H4 (cell line): Measurements from ENCODE around the gene NPAS3. TPM values are rescaled to one million over a fixed set of nuclear protein-coding genes. Genes with fewer than 3 reads are reported as not detected.

ENCODE experiments used
- DNase-seq: peaks from one replicate; pipeline ENCODE4 v3.0.0-alpha.2; 2015; ENCODE audit warnings: low spot score
- total RNA-seq: library from RNA; depleted of rRNA; stranded (reverse); fragments of >200 nt; shearing (Covaris generic); gene quantifications from 2 replicates; pipeline ENCODE4 v1.2.3, GENCODE V29; 2014

NPAS3 gene
- total RNA-seq, 1 experiment from 2014 or later: 2.6 TPM

- DNase-seq: no peak
These were observed 573.4 kb downstream of the NPAS3 start for GRCh38 chr14:33511851-33512640.

DNA sequence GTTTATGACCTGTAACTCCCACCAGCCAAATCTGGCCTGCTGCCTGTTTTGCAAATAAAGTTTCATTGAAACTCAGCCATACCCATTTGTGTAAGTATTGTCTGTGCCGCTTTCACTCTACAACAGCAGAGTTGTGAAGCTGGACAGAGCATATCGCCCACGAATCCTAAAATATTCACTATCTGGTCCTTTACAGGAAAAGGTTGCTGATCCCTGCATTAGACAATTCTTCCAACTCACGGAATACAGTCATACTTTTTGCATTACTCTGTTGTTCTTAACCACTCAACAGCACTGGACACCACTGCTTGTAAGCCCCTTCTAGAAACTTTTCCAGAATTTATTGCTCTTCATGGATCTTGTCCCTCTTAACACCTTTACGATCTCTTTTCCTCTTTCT is 576.8 kb downstream of the NPAS3 start:
- no peak for DNase-seq

DNA sequence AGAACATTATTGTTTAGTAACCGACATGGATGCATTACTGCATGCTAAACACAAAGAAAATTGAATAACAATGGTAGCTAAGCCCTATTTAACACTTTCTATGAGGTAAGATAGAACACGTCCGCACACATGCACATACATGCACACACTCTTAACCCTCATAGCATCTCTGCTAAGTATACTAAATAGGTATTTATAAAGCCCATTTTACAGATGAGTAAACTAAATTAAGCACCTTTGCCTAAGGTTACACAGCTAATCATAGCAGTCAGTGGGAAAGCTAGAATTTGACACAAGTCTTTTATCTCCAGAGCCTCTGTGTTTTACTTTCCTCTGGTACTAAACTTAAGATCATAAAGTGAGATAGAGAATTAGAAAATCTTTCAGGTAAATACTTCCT is 577.2 kb downstream of the NPAS3 start:
- DNase-seq: no peak

DNA sequence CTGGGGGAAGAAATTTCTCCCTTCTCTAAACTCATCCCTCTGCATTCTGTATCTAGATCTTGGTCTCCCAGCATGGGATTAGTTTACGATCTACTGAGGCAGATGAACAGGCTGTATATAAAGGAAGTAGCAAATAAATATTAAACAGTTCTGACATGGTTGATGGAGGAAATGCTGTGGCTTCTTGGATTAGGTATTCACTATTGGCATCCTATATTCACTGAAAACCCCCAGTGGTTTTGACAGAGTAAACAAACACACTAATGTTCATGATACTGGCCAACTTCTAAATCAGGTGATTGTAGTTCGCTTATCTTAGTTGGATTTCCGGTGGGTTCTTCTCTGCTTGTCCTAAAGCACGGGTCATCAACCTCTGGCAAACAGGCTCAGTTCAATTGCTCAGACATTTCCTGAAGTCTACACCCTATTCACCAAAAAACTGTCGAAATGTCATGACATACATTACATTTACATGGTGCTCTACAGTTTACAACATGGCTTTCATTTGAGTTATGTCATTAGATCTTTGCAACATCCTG is 578.3 kb downstream of the NPAS3 start:
- DNase-seq: no peak

GRCh38 chr14:33521192-33521591 is 582.5 kb downstream of the NPAS3 start:
- DNase-seq: no peak

DNA sequence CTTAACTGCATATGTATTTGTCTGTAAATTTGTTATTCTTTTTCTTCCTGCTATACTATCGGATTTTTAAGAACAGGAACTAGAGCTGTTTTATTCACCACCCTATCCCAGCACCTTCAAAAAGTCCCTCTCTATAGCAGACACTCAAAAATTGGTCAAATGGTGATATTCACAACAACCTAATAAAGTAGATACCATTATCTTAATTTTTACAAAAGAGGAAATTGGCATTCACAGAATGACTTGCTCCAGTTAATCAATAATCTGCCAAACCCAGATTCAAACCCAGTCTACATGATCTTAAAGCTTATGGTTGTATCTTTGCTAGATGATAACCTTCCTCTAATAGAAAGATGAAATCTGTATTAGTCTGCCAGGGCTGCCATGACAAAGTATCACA is 585.6 kb downstream of the NPAS3 start:
- DNase-seq: no peak

DNA sequence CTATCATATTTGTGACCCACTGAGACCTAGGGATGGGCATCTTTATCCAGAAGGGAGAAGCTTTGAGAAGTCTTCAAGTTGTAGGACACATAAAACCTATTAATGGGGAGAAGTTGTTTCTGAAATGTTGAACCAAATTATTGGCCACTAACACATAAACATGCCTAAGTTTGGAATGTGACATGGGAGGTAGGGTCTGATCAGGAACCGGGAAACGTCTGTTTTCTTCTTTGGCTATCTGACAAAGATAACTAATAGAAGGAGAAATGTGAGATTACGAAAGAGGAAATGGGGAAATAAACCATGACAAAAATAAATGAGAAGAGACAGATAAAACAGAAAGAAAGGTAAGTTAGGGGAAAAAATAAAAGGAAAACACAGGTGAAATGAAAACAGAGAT is 586.9 kb downstream of the NPAS3 start:
- DNase-seq: no peak

DNA sequence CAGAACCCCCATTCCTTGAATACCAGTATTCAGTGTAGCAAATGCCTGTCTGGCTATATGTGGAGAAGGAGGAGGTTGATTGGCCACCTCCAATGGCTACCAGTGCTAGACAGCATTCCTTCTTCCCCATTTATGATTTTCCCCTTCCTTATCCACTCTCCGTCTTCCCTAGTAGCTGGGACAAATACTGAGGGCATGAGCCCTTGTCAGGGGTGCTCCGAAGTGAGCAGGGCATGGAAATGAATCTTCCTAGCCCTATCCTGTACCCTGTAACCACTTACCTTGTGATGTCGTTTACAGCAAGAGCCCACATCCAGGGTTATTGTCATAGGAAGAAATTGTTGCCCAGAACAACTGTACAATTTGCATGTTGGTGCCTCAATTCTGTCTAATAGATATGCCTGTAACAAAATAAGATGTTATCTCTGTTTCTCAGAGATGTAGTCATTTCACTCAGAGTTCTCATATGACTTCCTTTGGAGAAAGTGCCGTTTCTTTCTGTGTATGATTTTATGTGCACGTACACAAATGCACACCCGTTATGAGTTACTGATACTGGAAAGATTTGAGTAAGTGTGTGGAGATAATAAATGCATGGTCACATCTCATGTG is 588.5 kb downstream of the NPAS3 start:
- no peak for DNase-seq

GRCh38 chr14:33528655-33529054 is 590.0 kb downstream of the NPAS3 start:
- DNase-seq: no peak

DNA sequence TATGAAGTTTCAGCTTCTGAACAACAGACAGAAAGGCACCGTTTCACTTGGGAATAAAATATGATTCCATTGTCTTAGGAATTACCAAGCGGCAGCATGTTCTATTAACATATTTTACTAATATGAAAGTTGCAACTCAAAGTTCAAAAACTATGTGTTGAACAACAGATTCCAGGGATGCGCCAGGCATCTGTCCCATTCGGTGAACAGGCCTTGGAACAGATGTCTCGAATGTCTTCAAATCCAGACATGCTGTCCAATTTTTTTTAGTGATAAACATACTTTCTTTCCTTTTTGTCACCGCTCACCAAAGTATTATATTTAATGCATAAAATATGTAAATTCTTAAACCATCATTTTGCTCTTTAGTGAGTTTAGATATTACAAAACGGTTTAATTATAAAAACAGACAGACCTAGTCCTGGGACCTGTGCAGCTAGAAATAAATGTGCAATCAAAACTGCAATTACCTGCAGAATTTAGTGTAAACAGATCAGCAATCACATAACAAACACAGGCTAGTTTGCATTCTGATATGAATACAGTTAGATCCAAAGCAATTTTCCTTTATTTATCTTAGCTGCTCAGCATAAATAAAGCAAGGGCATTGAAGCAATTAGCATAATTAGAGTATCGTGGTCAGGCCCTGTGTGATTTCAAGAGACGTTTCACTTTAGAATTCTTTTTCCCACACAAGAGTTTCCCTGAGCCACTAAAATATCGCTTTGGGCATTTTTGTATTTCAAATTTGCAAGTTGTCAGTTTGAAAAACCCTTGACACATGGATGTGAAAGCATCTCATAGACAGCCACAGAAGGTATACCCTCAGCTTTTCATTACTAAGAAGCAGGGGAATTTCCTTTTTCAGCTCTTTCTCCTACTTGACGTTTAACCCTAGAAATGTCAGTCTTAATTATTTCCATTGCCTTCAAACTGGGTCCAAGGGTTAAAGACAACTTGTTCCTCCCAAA is 591.4 kb downstream of the NPAS3 start:
- no peak for DNase-seq

- DNase-seq: no peak
These were observed 593.9 kb downstream of the NPAS3 start for GRCh38 chr14:33532553-33532952.

- DNase-seq: no peak
These were observed 595.4 kb downstream of the NPAS3 start for GRCh38 chr14:33534104-33534503.

GRCh38 chr14:33534632-33535031 is 596.0 kb downstream of the NPAS3 start:
- no peak for DNase-seq

GRCh38 chr14:33539918-33540357 is 601.3 kb downstream of the NPAS3 start:
- DNase-seq: no peak

DNA sequence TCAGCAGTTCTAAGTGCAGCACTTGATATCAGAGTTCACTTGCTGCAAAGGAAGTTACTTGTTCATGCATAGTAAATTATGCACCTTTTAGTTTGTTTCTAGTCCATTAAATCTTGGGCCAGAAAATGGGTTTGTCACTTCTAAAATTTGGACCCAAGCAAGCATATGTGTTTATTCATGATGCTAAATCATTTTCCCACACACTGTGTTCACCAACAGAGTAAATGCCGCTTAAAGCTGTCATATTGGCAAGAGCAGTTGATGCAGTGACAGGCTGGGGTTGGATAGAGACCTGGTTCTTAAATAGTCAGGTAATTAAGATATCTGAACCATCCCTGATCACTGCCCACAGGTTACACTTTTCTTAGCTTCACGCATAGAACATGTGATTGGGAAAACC is 602.5 kb downstream of the NPAS3 start:
- no peak for DNase-seq

GRCh38 chr14:33542338-33543287 is 603.9 kb downstream of the NPAS3 start:
- no peak for DNase-seq

DNA sequence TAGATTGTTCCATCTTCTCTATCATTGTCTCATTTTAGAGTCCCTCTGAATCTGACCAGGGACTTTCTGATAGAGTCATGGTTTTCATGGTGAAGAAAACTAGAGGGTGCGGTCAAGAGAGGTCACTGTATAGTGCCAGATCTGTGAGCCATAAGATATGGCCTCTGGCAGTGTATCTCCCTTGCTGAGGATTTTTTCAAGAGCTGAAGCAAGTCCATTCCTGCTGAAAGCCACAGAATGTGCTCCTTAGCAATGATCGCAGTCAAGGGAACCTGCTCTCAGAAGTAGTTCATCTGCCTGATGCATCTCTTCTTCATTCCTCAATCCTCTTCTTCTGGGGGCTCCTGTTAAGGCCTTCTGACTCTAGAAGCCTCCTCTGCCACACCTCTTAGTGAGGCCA is 607.0 kb downstream of the NPAS3 start:
- no peak for DNase-seq

- no peak for DNase-seq
These were observed 609.9 kb downstream of the NPAS3 start for GRCh38 chr14:33548606-33549005.

DNA sequence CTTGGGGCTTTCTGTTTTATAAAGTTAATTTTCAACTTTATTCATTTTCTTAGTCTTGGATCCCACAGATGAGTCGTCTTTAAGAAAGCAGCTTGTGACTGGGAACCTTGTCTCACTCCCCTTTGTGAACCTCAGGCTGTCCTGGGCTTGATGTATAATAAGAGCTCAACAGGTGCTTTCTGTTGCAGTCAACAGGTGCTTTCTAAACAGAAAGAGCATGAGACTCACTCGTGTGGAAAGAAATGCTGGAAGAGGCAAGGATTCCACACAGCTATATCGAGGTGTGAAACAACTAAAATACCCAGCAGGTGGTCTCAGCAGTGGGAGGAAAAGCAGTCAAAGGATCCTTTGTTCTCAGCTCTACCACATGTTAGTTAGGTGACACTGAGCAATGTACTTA is 613.3 kb downstream of the NPAS3 start:
- no peak for DNase-seq

DNA sequence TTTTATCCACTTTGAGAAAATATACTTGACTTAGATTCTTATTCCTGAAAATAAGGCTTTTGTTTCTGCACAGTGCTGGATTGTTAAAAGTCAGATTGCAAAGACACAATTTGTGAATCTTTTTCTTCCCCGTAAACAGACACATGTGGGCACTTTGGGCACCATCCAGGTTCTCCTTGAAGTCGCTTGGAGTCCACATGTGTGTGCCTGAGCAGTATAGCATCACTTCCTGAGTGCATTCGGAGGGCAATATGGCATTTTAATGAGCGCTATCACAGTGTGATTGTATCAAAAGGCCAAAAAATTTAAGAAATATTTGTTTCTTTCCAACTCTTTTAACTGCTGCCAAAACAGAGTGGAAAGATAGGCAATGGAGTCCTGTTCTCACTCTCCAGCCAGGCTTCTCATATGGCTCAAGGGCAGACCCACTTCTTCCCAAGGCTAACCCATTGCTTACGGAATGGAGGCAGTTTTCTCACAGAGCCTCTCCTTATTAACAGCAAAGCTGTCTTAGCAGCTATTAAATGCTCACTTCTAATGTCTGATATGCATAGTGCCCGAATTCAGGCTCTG is 615.1 kb downstream of the NPAS3 start:
- DNase-seq: no peak

DNA sequence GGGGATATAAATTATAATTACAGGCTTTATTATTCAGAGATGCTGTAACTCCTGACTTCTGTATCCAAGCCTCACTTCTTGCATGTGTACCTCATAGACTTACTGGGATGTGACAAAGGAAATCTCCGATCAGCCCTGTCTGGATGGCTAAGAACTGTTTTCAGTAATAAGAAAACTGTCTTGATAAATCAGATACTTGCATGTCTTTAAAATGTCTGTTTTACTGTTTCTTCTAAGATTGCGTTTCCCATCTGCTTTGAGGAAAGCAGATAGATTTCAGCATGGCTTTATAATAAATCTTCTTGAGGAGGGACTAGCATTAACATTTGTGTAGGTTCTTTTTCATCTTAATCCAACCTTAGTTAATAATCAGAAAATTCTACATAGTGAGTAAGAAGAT is 616.3 kb downstream of the NPAS3 start:
- no peak for DNase-seq
